SU-DHL-6 (cell line): ENCODE measurements around the gene UPK3B.
A peak's percentile ranks its signal among the peaks of the same experiment; 100 is the strongest.
"Not testable (repeated sequence)": the region's sequence is repeated elsewhere in the genome, so short reads cannot be mapped to it uniquely, and the experiment has no call there.

Experiments
- H2AFZ ChIP-seq: fragments of 200-600 bp; sonication (generic); 2 replicates; pipeline ENCODE4 v1.6.1; 2014; ENCODE audit warnings: low read depth, mild to moderate bottlenecking, moderate library complexity, mixed read lengths, antibody characterized with exemption, low read length; ENCODE audit not compliant: severe bottlenecking
- H3F3A ChIP-seq: fragments of 200-600 bp; shearing (Covaris generic); 2 replicates; pipeline ENCODE4 v1.6.0; 2016; ENCODE audit warnings: antibody characterized with exemption, mild to moderate bottlenecking; ENCODE audit not compliant: insufficient read depth
- H3K27ac ChIP-seq: fragments of 200-600 bp; sonication (generic); 2 replicates; pipeline ENCODE4 v1.5.1; 2016; ENCODE audit warnings: low read depth, mild to moderate bottlenecking, low read length, moderate library complexity, mixed read lengths
- H3K27me3 ChIP-seq: fragments of 200-600 bp; sonication (generic), shearing (Covaris generic); 2 replicates; pipeline ENCODE4 v1.6.0; 2014; ENCODE audit warnings: mild to moderate bottlenecking, low read length
- H3K36me3 ChIP-seq: fragments of 200-600 bp; sonication (generic); 2 replicates; pipeline ENCODE4 v1.6.1; 2014; ENCODE audit warnings: mild to moderate bottlenecking, low read length, mixed read lengths
- H3K4me2 ChIP-seq: fragments of 300-600, 200-600 bp; shearing (Covaris generic), sonication (generic); 2 replicates; pipeline ENCODE4 v1.6.0; 2014; ENCODE audit warnings: low read length, low read depth, mild to moderate bottlenecking; ENCODE audit not compliant: poor library complexity, severe bottlenecking
- H3K4me3 ChIP-seq: fragments of 200-600 bp; sonication (generic); 2 replicates; pipeline ENCODE4 v1.5.1; 2014; ENCODE audit warnings: antibody characterized with exemption, low read length, mild to moderate bottlenecking, mixed read lengths; ENCODE audit not compliant: insufficient read depth, poor library complexity, severe bottlenecking
- H3K79me2 ChIP-seq: fragments of 200-600 bp; sonication (generic); 2 replicates; pipeline ENCODE4 v1.6.1; 2014; ENCODE audit warnings: mild to moderate bottlenecking, low read length, moderate library complexity; ENCODE audit not compliant: insufficient read depth
- H3K9ac ChIP-seq: fragments of 200-600 bp; sonication (generic); 2 replicates; pipeline ENCODE4 v1.7.0; 2014; ENCODE audit warnings: mild to moderate bottlenecking, low read length
- H3K9me2 ChIP-seq: fragments of 200-600 bp; sonication (generic); replicated peaks from 2 replicates; pipeline ENCODE4 v1.6.1; 2014; ENCODE audit warnings: low read length; ENCODE audit not compliant: insufficient read depth
- H3K9me3 ChIP-seq: fragments of 200-600 bp; sonication (generic); 2 replicates; pipeline ENCODE4 v1.6.1; 2014; ENCODE audit warnings: low read length, mixed read lengths; ENCODE audit not compliant: insufficient read depth
- H4K20me1 ChIP-seq: fragments of 200-600 bp; sonication (generic); 2 replicates; pipeline ENCODE4 v1.6.1; 2014; ENCODE audit warnings: low read depth, mild to moderate bottlenecking, antibody characterized with exemption, low read length, moderate library complexity, mixed read lengths

Gene UPK3B

GRCh38 chr7:76482660-76483059 is 27.7 kb upstream of the UPK3B start:
- not testable (repeated sequence) for H3K9ac ChIP-seq, H3K4me3 ChIP-seq, H3K9me3 ChIP-seq, H3K4me2 ChIP-seq, H4K20me1 ChIP-seq, H2AFZ ChIP-seq, H3K9me2 ChIP-seq, H3K27me3 ChIP-seq, H3K79me2 ChIP-seq, H3K27ac ChIP-seq, H3K36me3 ChIP-seq, H3F3A ChIP-seq

- H3K79me2 ChIP-seq, H3K4me3 ChIP-seq, H4K20me1 ChIP-seq, H3K27me3 ChIP-seq, H3K36me3 ChIP-seq, H3K9me2 ChIP-seq, H3K27ac ChIP-seq, H3K4me2 ChIP-seq, H3K9me3 ChIP-seq, H3K9ac ChIP-seq, H3F3A ChIP-seq, H2AFZ ChIP-seq: not testable (repeated sequence)
These were observed 27.3 kb upstream of the UPK3B start for GRCh38 chr7:76483081-76483480.

- H3F3A ChIP-seq, H3K27ac ChIP-seq, H3K27me3 ChIP-seq, H3K9ac ChIP-seq, H2AFZ ChIP-seq, H3K4me3 ChIP-seq, H3K4me2 ChIP-seq, H3K79me2 ChIP-seq, H4K20me1 ChIP-seq, H3K9me2 ChIP-seq, H3K36me3 ChIP-seq, H3K9me3 ChIP-seq: not testable (repeated sequence)
These were observed 25.9 kb upstream of the UPK3B start for GRCh38 chr7:76484456-76484855.

- H4K20me1 ChIP-seq, H3K9me3 ChIP-seq, H3K4me3 ChIP-seq, H2AFZ ChIP-seq, H3F3A ChIP-seq, H3K4me2 ChIP-seq, H3K36me3 ChIP-seq, H3K9ac ChIP-seq, H3K9me2 ChIP-seq, H3K27me3 ChIP-seq, H3K79me2 ChIP-seq: not testable (repeated sequence)
- H3K27ac ChIP-seq, result 0 out of 2 replicates have a peak overlapping the region, but pooled peaks have one; percentile 40
These were observed 24.3 kb upstream of the UPK3B start for GRCh38 chr7:76485822-76486610.

GRCh38 chr7:76486618-76487017 is 23.7 kb upstream of the UPK3B start:
- H3K27me3 ChIP-seq, H3K9ac ChIP-seq, H3K79me2 ChIP-seq, H3K4me3 ChIP-seq, H3K27ac ChIP-seq, H3K4me2 ChIP-seq, H4K20me1 ChIP-seq, H3F3A ChIP-seq, H3K9me2 ChIP-seq, H3K9me3 ChIP-seq, H3K36me3 ChIP-seq, H2AFZ ChIP-seq: not testable (repeated sequence)

DNA sequence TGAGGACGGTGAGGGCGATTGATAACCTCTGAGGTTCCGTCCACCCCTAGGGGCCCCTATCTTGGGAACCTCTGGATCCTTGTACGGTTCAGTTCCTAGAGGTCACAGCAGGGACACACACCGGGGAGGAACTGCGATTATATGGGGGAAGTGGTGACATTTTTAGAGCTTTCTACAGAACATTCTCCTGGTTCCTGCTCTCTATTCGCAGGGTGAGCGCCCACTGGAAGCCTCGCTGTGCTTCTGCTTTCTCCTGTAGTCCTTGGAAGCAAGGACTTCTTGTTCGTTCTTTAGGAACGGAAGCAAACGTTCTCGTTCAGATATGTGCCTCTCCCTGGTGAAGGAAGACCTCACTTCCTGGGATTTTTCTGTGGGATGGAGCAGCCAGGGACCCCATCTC is 22.4 kb upstream of the UPK3B start:
- H3K4me2 ChIP-seq, H3F3A ChIP-seq, H3K4me3 ChIP-seq, H4K20me1 ChIP-seq, H3K9me3 ChIP-seq, H3K27me3 ChIP-seq, H2AFZ ChIP-seq, H3K27ac ChIP-seq, H3K36me3 ChIP-seq, H3K79me2 ChIP-seq, H3K9me2 ChIP-seq, H3K9ac ChIP-seq: not testable (repeated sequence)

GRCh38 chr7:76492139-76492538 is 18.2 kb upstream of the UPK3B start:
- not testable (repeated sequence) for H3K36me3 ChIP-seq, H3K9me2 ChIP-seq, H3F3A ChIP-seq, H3K79me2 ChIP-seq, H3K9ac ChIP-seq, H3K27me3 ChIP-seq, H3K4me3 ChIP-seq, H3K27ac ChIP-seq, H3K9me3 ChIP-seq, H4K20me1 ChIP-seq, H3K4me2 ChIP-seq, H2AFZ ChIP-seq

- not testable (repeated sequence) for H3K79me2 ChIP-seq, H3K36me3 ChIP-seq, H3K27ac ChIP-seq
These were observed 14.6 kb upstream of the UPK3B start for GRCh38 chr7:76495717-76496116.

More at GRCh38 chr7:76495717-76496116, 14.6 kb upstream of the UPK3B start:
- H3F3A ChIP-seq, H2AFZ ChIP-seq, H3K4me2 ChIP-seq, H4K20me1 ChIP-seq, H3K9me3 ChIP-seq, H3K9me2 ChIP-seq, H3K4me3 ChIP-seq, H3K9ac ChIP-seq, H3K27me3 ChIP-seq: not testable (repeated sequence)
